ENCODE measurements around the gene C2CD2.

- TF ChIP-seq, protein P1, sequence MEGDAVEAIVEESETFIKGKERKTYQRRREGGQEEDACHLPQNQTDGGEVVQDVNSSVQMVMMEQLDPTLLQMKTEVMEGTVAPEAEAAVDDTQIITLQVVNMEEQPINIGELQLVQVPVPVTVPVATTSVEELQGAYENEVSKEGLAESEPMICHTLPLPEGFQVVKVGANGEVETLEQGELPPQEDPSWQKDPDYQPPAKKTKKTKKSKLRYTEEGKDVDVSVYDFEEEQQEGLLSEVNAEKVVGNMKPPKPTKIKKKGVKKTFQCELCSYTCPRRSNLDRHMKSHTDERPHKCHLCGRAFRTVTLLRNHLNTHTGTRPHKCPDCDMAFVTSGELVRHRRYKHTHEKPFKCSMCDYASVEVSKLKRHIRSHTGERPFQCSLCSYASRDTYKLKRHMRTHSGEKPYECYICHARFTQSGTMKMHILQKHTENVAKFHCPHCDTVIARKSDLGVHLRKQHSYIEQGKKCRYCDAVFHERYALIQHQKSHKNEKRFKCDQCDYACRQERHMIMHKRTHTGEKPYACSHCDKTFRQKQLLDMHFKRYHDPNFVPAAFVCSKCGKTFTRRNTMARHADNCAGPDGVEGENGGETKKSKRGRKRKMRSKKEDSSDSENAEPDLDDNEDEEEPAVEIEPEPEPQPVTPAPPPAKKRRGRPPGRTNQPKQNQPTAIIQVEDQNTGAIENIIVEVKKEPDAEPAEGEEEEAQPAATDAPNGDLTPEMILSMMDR (IDR thresholded peaks at IDR 0.05), result no peak
- TF ChIP-seq POLR2AphosphoS5 (IDR thresholded peaks at IDR 0.05), result no peak
- no peak for TF ChIP-seq POLR2A (IDR thresholded peaks at IDR 0.05)
Observed at GRCh38 chr21:41897700-41898099, 56.1 kb downstream of the C2CD2 start.

Measured in prostate gland (tissue), 2 donors.